Ascending aorta (tissue), 2 donors: ENCODE results near the gene SPPL2C. TPM values are rescaled to one million over a fixed set of nuclear protein-coding genes. Genes with fewer than 3 reads are reported as not detected.

Experiments
- DNase-seq, 2 donors: peaks; one replicate each; pipeline ENCODE4 v3.0.0-alpha.2; 2019; ENCODE audit warnings: low spot score in 2 of 2
- H3K27ac ChIP-seq, 2 donors: fragments of 200-600 bp; sonication (generic); one replicate each; pipeline ENCODE4 v1.5.1; 2016 to 2017; ENCODE audit warnings: mild to moderate bottlenecking in 1 of 2
- H3K27me3 ChIP-seq: fragments of 200-600 bp; sonication (generic); one replicate; pipeline ENCODE4 v1.5.1; 2017
- H3K36me3 ChIP-seq, 2 donors: fragments of 200-600 bp; sonication (generic); one replicate each; pipeline ENCODE4 v1.5.1; 2016
- H3K4me1 ChIP-seq, 2 donors: fragments of 200-600 bp; sonication (generic); one replicate each; pipeline ENCODE4 v1.5.1; 2016 to 2017; ENCODE audit warnings: mild to moderate bottlenecking in 1 of 2
- H3K4me3 ChIP-seq, 2 donors: fragments of 200-600 bp; sonication (generic); one replicate each; pipeline ENCODE4 v1.5.1; 2016 to 2017; ENCODE audit warnings: mild to moderate bottlenecking in 1 of 2
- H3K9me3 ChIP-seq, 2 donors: fragments of 200-600 bp; sonication (generic); one replicate each; pipeline ENCODE4 v1.5.1; 2016
- intact Hi-C: fragments of 100-400 bp; cut with DNase I; formaldehyde crosslinking; loops from one replicate; pipeline ENCODE4 v1.15.1; 2023
- total RNA-seq: library from RNA; depleted of rRNA; stranded (reverse); fragments of >200 nt; gene quantifications from one replicate; pipeline ENCODE4 v1.1.0, GENCODE V29; 2016
- TF ChIP-seq, protein P1 (sequence below), 3 experiments: fragments of 200-600 bp in 2 of 3; fragments of 450-650 bp in 1 of 3; sonication (generic) in 2 of 3; IDR thresholded peaks; one replicate each; pipeline ENCODE4 v1.5.1; 2016 to 2019; ENCODE audit warnings: antibody characterized with exemption in 3 of 3, mild to moderate bottlenecking in 1 of 3, moderate library complexity in 1 of 3

The SPPL2C gene
- total RNA-seq, 1 donor from 2014 or later: not detected

DNA sequence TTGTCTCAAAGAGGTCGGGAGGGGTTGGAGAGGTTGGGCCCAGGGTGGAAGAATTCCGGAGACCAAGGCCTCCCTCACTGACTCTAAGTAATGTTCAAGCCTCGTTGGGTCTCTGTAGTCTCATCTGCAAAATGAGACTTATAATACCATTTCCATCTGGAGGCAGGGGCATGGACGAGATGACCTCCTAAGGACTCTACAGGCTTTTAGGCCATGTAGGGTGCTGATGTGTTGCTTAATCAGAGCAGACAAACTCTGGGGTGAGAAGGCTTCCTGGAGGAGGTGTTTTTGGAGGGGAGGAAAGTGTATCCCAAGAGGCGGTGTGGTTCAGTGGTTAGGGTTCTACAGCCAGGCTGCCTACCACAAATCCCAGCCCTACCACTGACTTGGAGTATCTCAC is 3.1 kb downstream of the SPPL2C start:
- Histone ChIP-seq H3K36me3 (no peaks in the 10 kb centered on the region), H3K4me3 (no peak overlapping the region), H3K9me3 (no peaks in the 10 kb centered on the region), H3K4me1 (no peaks in the 10 kb centered on the region), H3K27me3 (no peaks in the 10 kb centered on the region), H3K27ac (no peak overlapping the region)
- no peak for DNase-seq
- intact Hi-C loops: no loop called here
- TF ChIP-seq, protein P1, sequence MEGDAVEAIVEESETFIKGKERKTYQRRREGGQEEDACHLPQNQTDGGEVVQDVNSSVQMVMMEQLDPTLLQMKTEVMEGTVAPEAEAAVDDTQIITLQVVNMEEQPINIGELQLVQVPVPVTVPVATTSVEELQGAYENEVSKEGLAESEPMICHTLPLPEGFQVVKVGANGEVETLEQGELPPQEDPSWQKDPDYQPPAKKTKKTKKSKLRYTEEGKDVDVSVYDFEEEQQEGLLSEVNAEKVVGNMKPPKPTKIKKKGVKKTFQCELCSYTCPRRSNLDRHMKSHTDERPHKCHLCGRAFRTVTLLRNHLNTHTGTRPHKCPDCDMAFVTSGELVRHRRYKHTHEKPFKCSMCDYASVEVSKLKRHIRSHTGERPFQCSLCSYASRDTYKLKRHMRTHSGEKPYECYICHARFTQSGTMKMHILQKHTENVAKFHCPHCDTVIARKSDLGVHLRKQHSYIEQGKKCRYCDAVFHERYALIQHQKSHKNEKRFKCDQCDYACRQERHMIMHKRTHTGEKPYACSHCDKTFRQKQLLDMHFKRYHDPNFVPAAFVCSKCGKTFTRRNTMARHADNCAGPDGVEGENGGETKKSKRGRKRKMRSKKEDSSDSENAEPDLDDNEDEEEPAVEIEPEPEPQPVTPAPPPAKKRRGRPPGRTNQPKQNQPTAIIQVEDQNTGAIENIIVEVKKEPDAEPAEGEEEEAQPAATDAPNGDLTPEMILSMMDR (IDR thresholded peaks at IDR 0.05): no peak

DNA sequence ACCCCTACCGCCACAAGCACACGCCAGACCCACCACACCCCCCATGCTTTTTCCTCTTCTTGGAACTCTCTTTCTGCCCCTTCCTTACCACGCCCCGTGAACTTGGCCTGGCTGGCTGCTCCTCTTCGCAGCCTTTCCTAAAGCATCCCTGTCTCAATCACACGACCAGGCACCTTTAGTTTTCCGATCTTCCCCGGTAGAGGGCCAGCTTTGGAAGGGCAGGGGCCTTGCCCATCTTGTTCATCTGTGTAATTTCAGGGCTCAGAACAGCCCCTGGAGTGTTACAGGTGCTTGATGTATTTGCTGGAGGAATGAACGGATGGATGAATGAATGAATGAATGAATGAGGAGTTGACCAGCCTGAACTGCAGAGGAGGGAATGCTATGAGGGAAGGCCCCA is 3.7 kb downstream of the SPPL2C start:
- TF ChIP-seq, protein P1 (IDR thresholded peaks at IDR 0.05): no peak
- no peaks in the 10 kb centered on the region for H3K9me3 ChIP-seq
- H3K4me1 ChIP-seq: no peaks in the 10 kb centered on the region
- intact Hi-C loops: no loop called here
- no peaks in the 10 kb centered on the region for H3K36me3 ChIP-seq
- H3K4me3 ChIP-seq: no peak overlapping the region
- H3K27me3 ChIP-seq: no peaks in the 10 kb centered on the region
- no peak for DNase-seq
- no peak overlapping the region for H3K27ac ChIP-seq

DNA sequence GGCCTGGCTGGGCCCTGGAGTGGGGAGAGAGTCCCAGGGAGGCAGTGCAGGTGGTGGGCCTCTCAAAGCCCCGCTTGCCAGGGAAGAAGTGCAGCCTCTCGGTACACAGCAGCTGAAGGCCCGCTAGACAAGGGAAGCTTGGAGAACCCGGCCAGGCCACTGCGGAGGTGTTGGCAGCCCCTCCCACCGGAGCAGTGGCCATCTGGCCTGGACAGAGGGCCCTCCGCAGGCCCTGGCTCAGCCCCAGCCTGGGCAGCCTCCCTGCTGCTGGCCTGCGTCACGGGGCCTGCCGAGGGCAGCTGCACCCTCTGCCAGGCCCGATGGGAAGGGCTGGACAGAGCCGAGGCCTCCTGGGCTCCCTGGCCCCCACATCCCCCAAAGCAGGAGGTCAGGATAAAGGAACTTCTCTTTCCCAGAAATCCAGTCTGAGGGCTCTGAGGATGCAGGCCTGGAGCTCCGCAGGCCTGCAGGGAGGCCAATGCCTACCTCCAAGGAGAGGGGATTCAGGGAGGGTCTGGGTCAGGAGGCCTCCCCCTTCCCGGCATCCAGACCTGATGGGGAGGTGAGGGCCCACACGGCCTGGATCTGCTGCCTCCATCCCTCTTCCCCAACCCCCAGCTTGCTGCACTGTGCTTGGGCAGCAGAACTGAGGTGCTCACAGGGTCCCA is 4.3 kb downstream of the SPPL2C start:
- Histone ChIP-seq H3K27me3 (no peaks in the 10 kb centered on the region), H3K27ac (no peak overlapping the region), H3K9me3 (no peaks in the 10 kb centered on the region), H3K4me3 (no peak overlapping the region), H3K4me1 (no peaks in the 10 kb centered on the region), H3K36me3 (no peaks in the 10 kb centered on the region)
- TF ChIP-seq, protein P1 (IDR thresholded peaks at IDR 0.05): no peak
- no peak for DNase-seq
- intact Hi-C loops: no loop called here

DNA sequence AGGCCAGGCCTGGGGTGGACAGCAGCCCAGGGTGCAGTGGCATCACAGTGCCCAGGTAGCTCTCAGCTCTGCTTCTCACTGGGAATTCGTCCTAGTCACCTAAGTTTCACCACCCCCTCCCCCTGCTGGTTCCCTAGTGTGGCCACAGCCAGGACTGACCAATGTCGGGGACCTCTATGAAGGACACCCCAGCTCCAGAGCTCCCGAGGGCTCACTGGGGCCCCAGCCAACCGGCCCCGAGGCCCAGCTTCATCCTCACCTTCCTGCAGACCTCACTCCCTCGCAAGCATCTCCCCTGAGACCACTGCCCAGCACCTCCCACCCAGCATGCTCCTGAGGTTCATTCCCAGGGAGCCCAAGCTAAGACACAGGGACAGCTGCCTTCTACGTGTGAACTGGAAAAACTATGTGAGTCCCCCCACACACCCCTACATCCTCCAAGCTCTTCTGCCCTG is 4.9 kb downstream of the SPPL2C start:
- no peak for DNase-seq
- Histone ChIP-seq H3K9me3 (no peaks in the 10 kb centered on the region), H3K27ac (no peak overlapping the region), H3K4me3 (no peak overlapping the region), H3K27me3 (no peaks in the 10 kb centered on the region), H3K36me3 (no peaks in the 10 kb centered on the region), H3K4me1 (no peaks in the 10 kb centered on the region)
- intact Hi-C loops: no loop called here
- TF ChIP-seq, protein P1 (IDR thresholded peaks at IDR 0.05): no peak

DNA sequence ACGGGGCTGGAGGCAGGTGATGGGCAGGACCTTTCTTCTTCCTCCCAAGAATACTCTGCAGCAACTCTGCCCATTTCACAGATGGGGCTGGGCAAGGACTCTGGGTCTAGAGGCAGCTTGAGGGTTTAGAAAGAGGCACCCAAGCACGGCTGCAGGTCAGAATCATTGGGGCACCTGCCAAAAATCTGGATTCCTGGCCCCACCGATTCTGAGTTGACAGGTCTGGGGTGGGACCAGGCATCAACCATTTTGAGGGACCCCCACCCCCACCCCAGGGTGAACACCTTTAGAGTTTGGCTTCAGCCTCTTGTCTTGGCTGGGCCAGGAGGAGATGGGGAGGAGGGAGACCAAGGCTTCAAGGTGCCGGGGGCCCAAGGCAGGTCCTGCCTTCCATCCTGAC is 5.3 kb downstream of the SPPL2C start:
- no peaks in the 10 kb centered on the region for H3K27me3 ChIP-seq
- H3K36me3 ChIP-seq: no peaks in the 10 kb centered on the region
- no peaks in the 10 kb centered on the region for H3K9me3 ChIP-seq
- H3K4me3 ChIP-seq: no peak overlapping the region
- intact Hi-C loops: loop anchor here (5.0 kb wide), 1 partner anchor 208 kb away; no protein-coding TSS in a partner anchor
- H3K27ac ChIP-seq: no peak overlapping the region
- TF ChIP-seq, protein P1 (IDR thresholded peaks at IDR 0.05): no peak
- no peak for DNase-seq
- H3K4me1 ChIP-seq: no peaks in the 10 kb centered on the region
